Activated B cell treated with CpG ODN at 0.5 μM for 24 hours (primary cell): ENCODE results near the gene NHEJ1. TPM values are rescaled to one million over a fixed set of nuclear protein-coding genes. Genes with fewer than 3 reads are reported as not detected.

Experiments
- ATAC-seq: fragments of 200-7000 bp; cut with Tn5 transposase; one replicate; pipeline ENCODE4 v1.10.0; 2021; ENCODE audit warnings: low read depth, mild to moderate bottlenecking, moderate library complexity
- CTCF ChIA-PET: fragments of 350-600 bp; sonication (Branson Sonifier 250); formaldehyde crosslinking; loops from one replicate; lab custom pipeline; 2021; ENCODE audit warnings: antibody characterized with exemption; lab: Charles Lee
- POLR2A ChIA-PET: fragments of 350-600 bp; sonication (Branson Sonifier 250); formaldehyde crosslinking; loops from one replicate; lab custom pipeline; 2021; ENCODE audit warnings: antibody characterized with exemption; lab: Charles Lee
- DNase-seq: peaks from one replicate; pipeline ENCODE4 v3.0.0; 2022
- H3K27ac Mint-ChIP-seq: one replicate; pipeline ENCODE4 v1.8.0; 2020; ENCODE audit warnings: mixed read lengths
- H3K27me3 Mint-ChIP-seq: one replicate; pipeline ENCODE4 v1.8.0; 2021; ENCODE audit warnings: mixed read lengths
- H3K36me3 Mint-ChIP-seq: one replicate; pipeline ENCODE4 v1.8.0; 2021; ENCODE audit warnings: low read depth, mixed read lengths
- H3K4me1 Mint-ChIP-seq: one replicate; pipeline ENCODE4 v1.8.0; 2021; ENCODE audit warnings: mixed read lengths
- H3K4me3 Mint-ChIP-seq: one replicate; pipeline ENCODE4 v1.8.0; 2020; ENCODE audit warnings: mild to moderate bottlenecking, mixed read lengths
- H3K9me3 Mint-ChIP-seq: one replicate; pipeline ENCODE4 v1.8.0; 2020; ENCODE audit warnings: mixed read lengths
- intact Hi-C: fragments of 100-400 bp; cut with micrococcal nuclease; formaldehyde crosslinking; loops from one replicate; pipeline ENCODE4 v1.15.1; 2024
- total RNA-seq: library from RNA; stranded (reverse); gene quantifications from 2 replicates; pipeline ENCODE4 v1.2.3, GENCODE V29; 2022
- TF ChIP-seq, protein P1 (sequence below): fragments of 200-600 bp; IDR thresholded peaks from one replicate; pipeline ENCODE4 v1.8.0; 2022; ENCODE audit warnings: antibody characterized with exemption, mild to moderate bottlenecking

NHEJ1 gene
- total RNA-seq, 1 donor from 2014 or later: 19.1 TPM

DNA sequence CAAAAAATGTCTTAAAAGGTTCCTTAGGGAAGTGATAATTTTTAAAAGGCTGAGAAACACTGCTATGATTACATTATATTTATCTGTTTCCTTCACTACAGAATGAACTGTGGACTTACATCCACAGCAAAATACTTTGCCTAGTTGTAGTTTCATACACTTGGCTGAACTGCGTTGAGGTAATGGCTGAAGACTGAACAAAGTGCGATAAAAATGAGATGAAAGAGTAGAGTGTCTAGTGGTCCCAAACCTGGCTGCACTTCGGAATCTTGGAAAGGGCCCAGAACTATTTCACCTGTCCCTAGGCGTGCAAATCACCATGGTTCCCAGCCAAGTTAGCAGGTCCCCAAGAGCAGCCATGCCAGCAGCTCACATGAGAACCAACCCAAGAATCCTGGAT, 81.7 kb downstream of the NHEJ1 start:
- no peak for ATAC-seq
- H3K36me3 Mint-ChIP-seq: peaks cover 37% of the 10 kb centered on the region
- ChIA-PET CTCF (no interaction called here), POLR2A (interaction anchor here (0.6 kb wide), 1 partner anchor 496 kb away, joined by 3 read pairs; no protein-coding TSS in a partner anchor)
- no peak overlapping the region for H3K27ac Mint-ChIP-seq
- TF ChIP-seq, protein P1, sequence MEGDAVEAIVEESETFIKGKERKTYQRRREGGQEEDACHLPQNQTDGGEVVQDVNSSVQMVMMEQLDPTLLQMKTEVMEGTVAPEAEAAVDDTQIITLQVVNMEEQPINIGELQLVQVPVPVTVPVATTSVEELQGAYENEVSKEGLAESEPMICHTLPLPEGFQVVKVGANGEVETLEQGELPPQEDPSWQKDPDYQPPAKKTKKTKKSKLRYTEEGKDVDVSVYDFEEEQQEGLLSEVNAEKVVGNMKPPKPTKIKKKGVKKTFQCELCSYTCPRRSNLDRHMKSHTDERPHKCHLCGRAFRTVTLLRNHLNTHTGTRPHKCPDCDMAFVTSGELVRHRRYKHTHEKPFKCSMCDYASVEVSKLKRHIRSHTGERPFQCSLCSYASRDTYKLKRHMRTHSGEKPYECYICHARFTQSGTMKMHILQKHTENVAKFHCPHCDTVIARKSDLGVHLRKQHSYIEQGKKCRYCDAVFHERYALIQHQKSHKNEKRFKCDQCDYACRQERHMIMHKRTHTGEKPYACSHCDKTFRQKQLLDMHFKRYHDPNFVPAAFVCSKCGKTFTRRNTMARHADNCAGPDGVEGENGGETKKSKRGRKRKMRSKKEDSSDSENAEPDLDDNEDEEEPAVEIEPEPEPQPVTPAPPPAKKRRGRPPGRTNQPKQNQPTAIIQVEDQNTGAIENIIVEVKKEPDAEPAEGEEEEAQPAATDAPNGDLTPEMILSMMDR: no peak
- H3K4me3 Mint-ChIP-seq: no peak overlapping the region
- no peaks in the 10 kb centered on the region for H3K27me3 Mint-ChIP-seq
- no peak for DNase-seq
- peaks cover 13% of the 10 kb centered on the region for H3K4me1 Mint-ChIP-seq
- intact Hi-C loops: no loop called here
- no peaks in the 10 kb centered on the region for H3K9me3 Mint-ChIP-seq

DNA sequence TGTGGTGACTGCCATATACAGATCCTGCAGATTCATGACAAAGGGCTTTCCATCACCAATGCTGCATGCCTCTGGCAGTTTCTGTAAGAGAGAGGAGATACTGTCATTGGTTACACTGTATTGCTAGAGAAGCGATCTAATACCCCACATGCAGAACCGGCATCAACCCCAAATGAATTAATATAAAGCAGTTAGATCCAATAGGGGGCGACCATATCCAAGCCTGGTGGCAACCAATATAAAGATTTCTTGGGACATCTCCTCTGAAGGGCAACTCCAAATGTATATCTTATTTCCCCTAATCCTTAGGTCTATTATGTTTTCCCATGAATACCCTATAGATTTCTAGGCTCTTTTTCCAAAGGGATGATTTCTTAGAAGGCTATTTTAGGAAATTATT, 82.5 kb downstream of the NHEJ1 start:
- intact Hi-C loops: no loop called here
- no peak overlapping the region for H3K4me3 Mint-ChIP-seq
- H3K27me3 Mint-ChIP-seq: no peaks in the 10 kb centered on the region
- peaks cover 13% of the 10 kb centered on the region for H3K4me1 Mint-ChIP-seq
- H3K36me3 Mint-ChIP-seq: peaks cover 40% of the 10 kb centered on the region
- ATAC-seq (no peak), DNase-seq (no peak)
- CTCF ChIA-PET: no interaction called here
- POLR2A ChIA-PET: no interaction called here
- TF ChIP-seq, protein P1: no peak
- H3K9me3 Mint-ChIP-seq: no peaks in the 10 kb centered on the region
- H3K27ac Mint-ChIP-seq: no peak overlapping the region

DNA sequence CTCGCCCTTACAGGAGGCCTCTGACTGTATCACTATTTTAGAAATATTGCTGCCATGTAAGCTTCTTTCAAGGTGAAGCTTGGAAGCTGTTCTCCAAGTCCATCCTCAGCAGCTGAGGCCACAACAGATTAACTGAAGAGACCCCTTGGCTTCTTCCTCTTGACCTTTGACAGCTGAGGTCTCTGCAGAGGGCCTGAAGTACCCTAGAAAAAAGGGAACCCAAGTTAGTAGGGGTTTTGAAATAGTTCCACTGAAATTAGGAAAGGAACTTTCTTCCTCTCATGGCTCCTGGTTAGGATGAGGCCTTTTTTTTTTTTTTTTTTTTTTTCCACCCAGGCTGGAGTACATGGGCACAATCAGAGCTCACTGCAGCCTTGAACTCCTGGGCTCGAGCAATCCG, 84.4 kb downstream of the NHEJ1 start:
- no peak for DNase-seq
- no peak for ATAC-seq
- no peaks in the 10 kb centered on the region for H3K27me3 Mint-ChIP-seq
- TF ChIP-seq, protein P1: no peak
- H3K9me3 Mint-ChIP-seq: no peaks in the 10 kb centered on the region
- intact Hi-C loops: no loop called here
- ChIA-PET POLR2A (interaction anchor here (0.7 kb wide), 1 partner anchor 464 kb away, joined by 5 read pairs; no protein-coding TSS in a partner anchor), CTCF (interaction anchor here (1.0 kb wide), 1 partner anchor 12 kb away, joined by 3 read pairs; no protein-coding TSS in a partner anchor)
- H3K27ac Mint-ChIP-seq: no peak overlapping the region
- H3K4me1 Mint-ChIP-seq: no peaks in the 10 kb centered on the region
- no peak overlapping the region for H3K4me3 Mint-ChIP-seq
- peaks cover 44% of the 10 kb centered on the region for H3K36me3 Mint-ChIP-seq

DNA sequence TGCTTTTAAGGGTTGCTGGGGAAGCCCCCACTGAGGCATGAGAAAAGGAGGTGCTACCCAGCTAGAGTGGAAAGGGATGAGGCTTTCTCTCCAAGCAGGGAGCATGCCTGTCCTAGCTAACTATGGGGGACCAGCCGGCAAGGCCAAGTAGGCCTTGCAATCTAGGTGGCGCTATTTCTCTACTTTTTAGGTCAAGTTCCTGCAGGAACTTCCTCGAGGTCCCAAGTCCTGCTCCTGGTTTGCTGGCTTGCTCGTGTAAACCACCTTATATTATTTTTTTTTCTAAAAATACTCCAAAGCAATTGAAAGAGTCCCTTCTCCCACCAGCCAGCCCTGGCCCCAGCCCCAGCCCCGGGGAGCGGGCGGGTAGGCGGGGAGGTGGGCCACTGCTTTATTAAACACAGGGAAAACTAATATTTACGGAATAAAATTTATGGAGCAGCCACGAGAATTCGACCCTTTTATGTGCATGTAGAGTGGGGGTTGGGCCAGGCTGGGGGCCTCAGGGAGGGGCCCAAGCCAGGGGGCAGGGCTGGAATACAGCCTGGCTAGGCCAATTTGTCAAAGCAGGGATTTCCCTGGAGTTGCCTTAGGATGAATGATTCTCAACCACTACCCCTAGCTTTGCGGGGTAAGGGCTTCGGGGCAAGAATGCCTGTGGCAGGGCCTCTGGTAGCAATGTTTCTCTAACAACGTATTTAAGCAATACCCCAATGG, 87.0 kb downstream of the NHEJ1 start:
- ChIA-PET CTCF (interaction anchor here (0.7 to 1.7 kb wide), 7 partner anchors 15 to 83 kb away, joined by 3 to 5 read pairs (median 3); no protein-coding TSS in a partner anchor), POLR2A (no interaction called here)
- peaks cover 44% of the 10 kb centered on the region for H3K36me3 Mint-ChIP-seq
- no peaks in the 10 kb centered on the region for H3K27me3 Mint-ChIP-seq
- H3K27ac Mint-ChIP-seq: no peak overlapping the region
- no peak overlapping the region for H3K4me3 Mint-ChIP-seq
- H3K4me1 Mint-ChIP-seq: no peaks in the 10 kb centered on the region
- DNase-seq (no peak), ATAC-seq (no peak)
- TF ChIP-seq, protein P1: no peak
- no peaks in the 10 kb centered on the region for H3K9me3 Mint-ChIP-seq
- intact Hi-C loops: no loop called here

DNA sequence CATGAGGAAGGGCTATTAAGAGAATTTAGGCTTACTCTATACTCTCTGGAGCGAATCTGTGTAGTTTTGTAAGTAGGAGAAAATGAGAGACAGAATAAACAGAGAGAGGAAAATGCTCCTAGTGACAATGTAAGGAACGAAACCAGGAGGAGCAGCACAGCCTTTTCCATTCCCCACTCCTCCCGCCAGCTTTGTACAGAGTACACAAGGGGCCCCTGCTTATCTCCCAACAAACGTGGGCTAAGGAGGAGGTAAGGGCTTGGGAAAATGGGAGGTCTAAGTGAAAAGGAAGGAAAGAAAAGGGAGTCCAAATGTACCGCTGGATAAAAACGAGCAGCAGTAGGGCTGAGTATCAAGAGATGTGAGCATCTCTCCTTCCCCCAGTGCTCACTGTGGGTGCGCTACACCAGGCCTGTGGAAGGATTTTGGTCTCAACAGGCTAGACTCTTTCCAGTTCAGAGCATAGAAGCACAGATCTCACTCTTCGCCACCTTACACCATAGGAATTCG, 87.8 kb downstream of the NHEJ1 start:
- ChIA-PET CTCF (interaction anchor here (0.7 to 1.7 kb wide), 6 partner anchors 16 to 84 kb away, joined by 3 to 5 read pairs (median 4); no protein-coding TSS in a partner anchor), POLR2A (no interaction called here)
- DNase-seq: no peak
- Mint-ChIP-seq H3K36me3 (peaks cover 41% of the 10 kb centered on the region), H3K27ac (no peak overlapping the region), H3K27me3 (no peaks in the 10 kb centered on the region), H3K4me3 (no peak overlapping the region), H3K4me1 (no peaks in the 10 kb centered on the region), H3K9me3 (no peaks in the 10 kb centered on the region)
- intact Hi-C loops: no loop called here
- TF ChIP-seq, protein P1: no peak
- no peak for ATAC-seq
